Measurements from ENCODE around the gene NPLOC4. TPM values are rescaled to one million over a fixed set of nuclear protein-coding genes. Genes with fewer than 3 reads are reported as not detected.

Gene NPLOC4
- total and polyA plus RNA-seq, 4 donors = 23.5 to 67.4 (median 50.6) TPM

DNA sequence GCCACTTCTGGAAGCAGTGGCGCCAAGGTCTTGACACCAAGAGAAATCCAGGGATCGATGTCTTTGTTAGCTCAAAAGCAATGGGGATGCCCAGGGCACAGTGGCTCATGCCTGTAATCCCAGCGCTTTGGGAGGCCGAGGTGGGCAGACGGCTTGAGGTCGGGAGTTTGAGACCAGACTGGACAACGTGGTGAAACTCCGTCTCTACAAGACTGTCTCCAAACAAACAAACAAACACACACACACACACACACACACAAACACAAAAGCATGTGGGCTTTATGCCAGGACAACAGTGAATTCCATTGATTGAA lies 62.3 kb downstream of the NPLOC4 start:
- Histone ChIP-seq H3K9me3 (ENCODE audit: control insufficient read depth in 4 of 4, low read length in 3 of 4) (no peaks in the 10 kb centered on the region), H3K4me1 (ENCODE audit: control insufficient read depth in 4 of 4, insufficient read depth in 4 of 4, low read length in 3 of 4) (peaks cover 3 to 13% (median 8%) of the 10 kb centered on the region in 4 donors), H3K27ac (ENCODE audit: low read depth in 1 of 2, low read length in 2 of 2) (no peak overlapping the region), H3K27me3 (ENCODE audit: control insufficient read depth in 4 of 4, insufficient read depth in 4 of 4, low read length in 3 of 4) (no peaks in the 10 kb centered on the region), H3K36me3 (ENCODE audit: control insufficient read depth in 4 of 4, insufficient read depth in 3 of 4, low read depth in 1 of 4, low read length in 3 of 4) (peaks cover 22 to 48% (median 35%) of the 10 kb centered on the region in 4 donors), H3K9ac (ENCODE audit: low read depth in 1 of 2, low read length in 2 of 2) (no peak overlapping the region), H3K4me3 (ENCODE audit: low read depth in 1 of 3, low read length in 3 of 3) (no peak overlapping the region)
- WGBS = 72% methylated on average over 8 of the region's 8 CpGs
- no peak for TF ChIP-seq ATF3 (IDR thresholded peaks at IDR 0.05)
- TF ChIP-seq CTCF (IDR thresholded peaks at IDR 0.05; ENCODE audit: low read depth, low read length, missing input control) = no peak
- TF ChIP-seq RXRA (IDR thresholded peaks at IDR 0.05) = no peak
- no peak for TF ChIP-seq EGR1 (IDR thresholded peaks at IDR 0.05; ENCODE audit: low read depth in 2 of 2)
- no peak for TF ChIP-seq JUND (IDR thresholded peaks at IDR 0.05)
- no peak for TF ChIP-seq GABPA (IDR thresholded peaks at IDR 0.05 in 1 of 2, conservative IDR thresholded peaks at IDR 0.05 in 1 of 2)
- no peak for TF ChIP-seq HNF4A (conservative IDR thresholded peaks at IDR 0.05)
- no peak for TF ChIP-seq YY1 (IDR thresholded peaks at IDR 0.05)
- TF ChIP-seq, protein P1, sequence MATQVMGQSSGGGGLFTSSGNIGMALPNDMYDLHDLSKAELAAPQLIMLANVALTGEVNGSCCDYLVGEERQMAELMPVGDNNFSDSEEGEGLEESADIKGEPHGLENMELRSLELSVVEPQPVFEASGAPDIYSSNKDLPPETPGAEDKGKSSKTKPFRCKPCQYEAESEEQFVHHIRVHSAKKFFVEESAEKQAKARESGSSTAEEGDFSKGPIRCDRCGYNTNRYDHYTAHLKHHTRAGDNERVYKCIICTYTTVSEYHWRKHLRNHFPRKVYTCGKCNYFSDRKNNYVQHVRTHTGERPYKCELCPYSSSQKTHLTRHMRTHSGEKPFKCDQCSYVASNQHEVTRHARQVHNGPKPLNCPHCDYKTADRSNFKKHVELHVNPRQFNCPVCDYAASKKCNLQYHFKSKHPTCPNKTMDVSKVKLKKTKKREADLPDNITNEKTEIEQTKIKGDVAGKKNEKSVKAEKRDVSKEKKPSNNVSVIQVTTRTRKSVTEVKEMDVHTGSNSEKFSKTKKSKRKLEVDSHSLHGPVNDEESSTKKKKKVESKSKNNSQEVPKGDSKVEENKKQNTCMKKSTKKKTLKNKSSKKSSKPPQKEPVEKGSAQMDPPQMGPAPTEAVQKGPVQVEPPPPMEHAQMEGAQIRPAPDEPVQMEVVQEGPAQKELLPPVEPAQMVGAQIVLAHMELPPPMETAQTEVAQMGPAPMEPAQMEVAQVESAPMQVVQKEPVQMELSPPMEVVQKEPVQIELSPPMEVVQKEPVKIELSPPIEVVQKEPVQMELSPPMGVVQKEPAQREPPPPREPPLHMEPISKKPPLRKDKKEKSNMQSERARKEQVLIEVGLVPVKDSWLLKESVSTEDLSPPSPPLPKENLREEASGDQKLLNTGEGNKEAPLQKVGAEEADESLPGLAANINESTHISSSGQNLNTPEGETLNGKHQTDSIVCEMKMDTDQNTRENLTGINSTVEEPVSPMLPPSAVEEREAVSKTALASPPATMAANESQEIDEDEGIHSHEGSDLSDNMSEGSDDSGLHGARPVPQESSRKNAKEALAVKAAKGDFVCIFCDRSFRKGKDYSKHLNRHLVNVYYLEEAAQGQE (IDR thresholded peaks at IDR 0.05) = no peak
- no peak for TF ChIP-seq NR2F2 (IDR thresholded peaks at IDR 0.05)
- TF ChIP-seq HNF4G (IDR thresholded peaks at IDR 0.05) = no peak
- TF ChIP-seq FOXA1 (IDR thresholded peaks at IDR 0.05) = no peak
- no peak for TF ChIP-seq TAF1 (conservative IDR thresholded peaks at IDR 0.05)
- DNase-seq (ENCODE audit: low spot score) = no peak

GRCh38 chr17:81573794-81574642 lies 62.9 kb downstream of the NPLOC4 start:
- H3K4me3 ChIP-seq (ENCODE audit: low read depth in 1 of 3, low read length in 3 of 3) = no peak overlapping the region
- H3K27me3 ChIP-seq (ENCODE audit: control insufficient read depth in 4 of 4, insufficient read depth in 4 of 4, low read length in 3 of 4) = no peaks in the 10 kb centered on the region
- H3K9ac ChIP-seq (ENCODE audit: low read depth in 1 of 2, low read length in 2 of 2) = no peak overlapping the region
- 85% methylated on average over 17 of the region's 17 CpGs for WGBS
- no peak for DNase-seq (ENCODE audit: low spot score)
- peaks cover 3 to 13% (median 10%) of the 10 kb centered on the region in 4 donors for H3K4me1 ChIP-seq (ENCODE audit: control insufficient read depth in 4 of 4, insufficient read depth in 4 of 4, low read length in 3 of 4)
- H3K27ac ChIP-seq (ENCODE audit: low read depth in 1 of 2, low read length in 2 of 2) = no peak overlapping the region
- no peak for TF ChIP-seq SP1 (IDR thresholded peaks at IDR 0.05)
- peaks cover 22 to 49% (median 38%) of the 10 kb centered on the region in 4 donors for H3K36me3 ChIP-seq (ENCODE audit: control insufficient read depth in 4 of 4, insufficient read depth in 3 of 4, low read depth in 1 of 4, low read length in 3 of 4)
- no peaks in the 10 kb centered on the region for H3K9me3 ChIP-seq (ENCODE audit: control insufficient read depth in 4 of 4, low read length in 3 of 4)
